Cerebellar cortex (tissue), 1 donor: ENCODE data around the gene MED15.
"Not testable (repeated sequence)": the region's sequence is repeated elsewhere in the genome, so short reads cannot be mapped to it uniquely, and the experiment has no call there.

ENCODE experiments used
- DNase-seq: peaks from one replicate; pipeline ENCODE4 v3.0.0-alpha.2; 2015; ENCODE audit warnings: low spot score

The MED15 gene

GRCh38 chr22:20584029-20584871, 76.8 kb downstream of the MED15 start:
- no peak for DNase-seq

- no peak for DNase-seq
Measured at GRCh38 chr22:20584872-20585638, 77.6 kb downstream of the MED15 start.

- no peak for DNase-seq
Measured at GRCh38 chr22:20585639-20586402, 78.4 kb downstream of the MED15 start.

- no peak for DNase-seq
Measured at GRCh38 chr22:20586403-20586745, 79.0 kb downstream of the MED15 start.

- no peak for DNase-seq
Measured at GRCh38 chr22:20587206-20587958, 80.0 kb downstream of the MED15 start.

- DNase-seq, result no peak
Measured at GRCh38 chr22:20588092-20588842, 80.9 kb downstream of the MED15 start.

GRCh38 chr22:20588843-20589581, 81.6 kb downstream of the MED15 start:
- no peak for DNase-seq

- no peak for DNase-seq
Measured at GRCh38 chr22:20589614-20590476, 82.4 kb downstream of the MED15 start.

- no peak for DNase-seq
Measured at GRCh38 chr22:20590477-20591294, 83.3 kb downstream of the MED15 start.

GRCh38 chr22:20591295-20591645, 83.9 kb downstream of the MED15 start:
- no peak for DNase-seq

GRCh38 chr22:20591660-20592310, 84.4 kb downstream of the MED15 start:
- DNase-seq, result no peak

- DNase-seq, result not testable (repeated sequence)
Measured at GRCh38 chr22:20594038-20594437, 86.6 kb downstream of the MED15 start.

GRCh38 chr22:20594486-20594885, 87.1 kb downstream of the MED15 start:
- not testable (repeated sequence) for DNase-seq

- no peak for DNase-seq
Measured at GRCh38 chr22:20595461-20595860, 88.1 kb downstream of the MED15 start.

- DNase-seq, result no peak
Measured at GRCh38 chr22:20599117-20599516, 91.7 kb downstream of the MED15 start.

GRCh38 chr22:20600137-20600673, 92.8 kb downstream of the MED15 start:
- no peak for DNase-seq

- DNase-seq, result no peak
Measured at GRCh38 chr22:20601308-20601707, 93.9 kb downstream of the MED15 start.
